HG02588 (cell line): ENCODE measurements around the gene EEF1AKMT1.
A peak's percentile ranks its signal among the peaks of the same experiment; 100 is the strongest.

Experiments
- ATAC-seq: cut with Tn5 transposase; IDR thresholded peaks from one replicate; pipeline ENCODE4 v1.9.1; 2021; ENCODE audit warnings: mild to moderate bottlenecking, moderate library complexity; ENCODE audit not compliant: unreplicated experiment

The EEF1AKMT1 gene

DNA sequence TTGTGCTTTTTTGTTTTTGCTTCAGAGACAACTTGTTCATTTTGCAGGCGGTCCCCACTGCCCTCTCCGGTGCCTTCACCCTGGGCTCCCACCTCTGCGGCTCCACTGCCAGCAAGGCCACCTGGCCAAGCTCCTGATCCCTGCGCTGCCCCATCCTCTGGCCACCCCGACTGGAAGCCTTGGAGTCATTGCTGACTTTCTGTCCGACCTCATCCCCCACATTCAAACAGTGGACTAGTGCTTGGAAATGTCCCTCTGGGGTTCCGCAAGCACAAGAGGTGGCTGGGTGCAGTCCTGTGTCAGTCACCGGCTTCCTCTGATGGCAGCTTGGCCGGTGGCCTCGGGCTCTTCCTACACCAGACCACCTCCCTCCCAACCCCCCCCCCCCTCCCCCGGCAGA lies 53.3 kb downstream of the EEF1AKMT1 start:
- no peak for ATAC-seq

DNA sequence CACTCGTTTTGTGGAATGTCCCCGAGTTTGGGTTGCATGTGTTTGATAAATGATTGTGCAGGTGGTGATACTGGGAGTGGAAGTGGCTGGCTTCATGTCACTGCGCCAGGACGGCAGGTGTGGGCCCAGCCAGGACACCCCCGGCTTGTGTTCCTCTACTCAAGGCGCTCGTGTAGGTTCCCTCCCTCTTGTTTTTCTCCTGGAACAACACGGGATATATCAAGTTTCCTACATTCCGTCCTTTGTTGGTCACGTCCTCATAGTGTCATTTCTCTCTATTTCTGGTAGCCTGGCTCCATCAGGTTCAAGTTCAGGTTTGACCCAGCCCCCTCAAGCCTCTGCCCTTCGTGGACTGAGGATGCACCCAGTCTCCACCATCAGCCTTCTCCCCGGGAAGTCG lies 54.0 kb downstream of the EEF1AKMT1 start:
- no peak for ATAC-seq

DNA sequence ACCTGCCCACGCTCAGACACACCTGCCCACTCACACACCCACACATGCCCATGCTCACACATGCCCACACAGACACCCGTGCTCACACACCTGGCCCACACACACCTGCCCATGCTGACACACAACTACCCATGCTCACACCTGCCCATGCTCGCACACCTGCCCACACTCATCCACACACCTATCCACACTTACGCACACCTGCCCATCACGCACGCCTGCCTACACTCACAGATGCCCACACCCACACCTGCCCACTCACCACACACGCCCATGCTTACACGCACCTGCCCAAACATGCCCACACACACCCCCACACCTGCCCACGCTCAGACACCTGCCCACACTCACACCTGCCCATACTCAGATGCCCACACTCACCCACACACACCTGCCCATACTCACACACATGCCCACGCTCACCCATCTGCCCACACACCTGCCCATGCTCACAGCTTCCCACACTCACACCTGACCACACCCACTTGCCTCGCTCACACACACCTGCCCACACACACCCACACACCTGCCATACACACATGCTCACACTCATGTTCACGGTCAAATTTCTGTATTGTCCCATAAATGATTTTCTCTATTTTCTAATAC lies 54.7 kb downstream of the EEF1AKMT1 start:
- no peak for ATAC-seq

- ATAC-seq, result no peak
These were observed 55.9 kb downstream of the EEF1AKMT1 start for GRCh38 chr13:20717581-20718542.

- no peak for ATAC-seq
These were observed 56.8 kb downstream of the EEF1AKMT1 start for GRCh38 chr13:20716951-20717350.

- ATAC-seq, result no peak
These were observed 58.4 kb downstream of the EEF1AKMT1 start for GRCh38 chr13:20715330-20715712.

DNA sequence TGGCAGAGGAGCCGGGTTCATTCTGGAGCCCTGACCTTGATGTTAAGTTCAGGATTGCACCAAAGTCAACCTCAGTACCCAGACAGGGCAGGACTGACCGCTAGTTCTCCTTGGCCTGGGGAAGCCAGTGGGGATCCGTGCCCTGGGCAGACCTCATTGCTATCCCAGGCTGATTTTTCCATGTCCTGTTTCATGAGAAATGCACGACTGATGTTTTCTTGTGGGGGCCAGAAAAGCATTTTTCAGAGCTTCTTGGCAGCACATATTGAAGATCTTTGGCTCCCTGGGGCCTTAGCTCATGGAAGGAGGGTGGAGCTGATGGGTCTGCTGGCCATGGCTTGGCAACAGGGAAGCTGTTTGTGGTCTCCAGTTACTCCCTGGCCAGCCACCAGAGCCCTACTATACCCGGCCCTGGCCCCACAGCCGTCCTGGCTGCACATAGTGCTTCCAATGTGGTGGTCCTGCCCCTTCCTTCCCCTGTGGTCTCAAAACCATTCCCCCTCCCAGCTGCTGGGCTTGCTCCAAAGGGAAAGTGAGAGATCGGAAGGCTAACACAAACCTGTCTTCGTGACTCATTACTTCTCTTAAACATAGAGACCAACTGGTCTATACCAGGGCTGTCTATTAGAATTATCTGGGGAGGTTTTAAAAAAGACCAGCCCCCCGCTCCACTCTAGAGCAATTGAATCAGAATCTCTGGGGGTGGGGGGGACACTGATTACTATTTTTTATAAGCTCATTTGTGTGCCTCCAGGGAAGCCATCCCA lies 59.0 kb downstream of the EEF1AKMT1 start:
- no peak for ATAC-seq

- ATAC-seq, result no peak
These were observed 59.6 kb downstream of the EEF1AKMT1 start for GRCh38 chr13:20714161-20714560.

DNA sequence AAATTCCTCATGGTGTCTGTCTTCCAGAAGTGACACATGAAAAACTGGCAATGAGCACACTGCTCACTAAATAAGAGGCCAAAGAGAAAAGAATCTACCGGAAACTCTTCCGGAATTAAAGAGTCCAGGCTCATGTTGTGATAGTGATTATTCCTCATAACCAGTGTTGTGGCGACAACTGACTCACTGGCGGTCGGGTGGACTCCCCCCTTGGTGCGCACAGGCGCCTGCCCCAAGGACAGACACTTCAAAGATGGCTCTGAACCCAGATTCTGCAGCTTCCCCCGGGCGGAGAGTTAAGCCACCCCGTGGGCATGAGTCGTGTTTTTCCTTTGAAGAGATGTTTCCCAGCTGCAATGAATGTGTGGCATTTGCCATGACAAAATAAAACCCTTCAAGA lies 60.0 kb downstream of the EEF1AKMT1 start:
- no peak for ATAC-seq

DNA sequence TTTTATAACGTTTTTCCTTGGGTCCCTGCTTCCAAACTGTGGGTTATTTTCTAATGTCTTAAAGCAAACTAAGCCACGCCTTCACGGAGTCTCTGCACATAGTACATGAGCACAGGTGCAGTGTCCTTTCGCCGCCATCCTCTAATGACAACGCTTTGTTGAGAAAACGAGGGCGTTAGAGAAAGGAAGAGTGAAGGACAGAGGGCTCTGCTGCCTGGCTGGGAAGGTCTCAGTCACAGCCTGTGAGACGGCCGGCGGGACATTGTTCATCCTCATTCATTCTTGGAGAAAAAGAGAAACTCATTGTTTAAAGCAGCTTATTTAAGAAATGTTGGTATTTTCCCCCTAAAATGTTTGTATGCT lies 60.8 kb downstream of the EEF1AKMT1 start:
- ATAC-seq, result no peak

DNA sequence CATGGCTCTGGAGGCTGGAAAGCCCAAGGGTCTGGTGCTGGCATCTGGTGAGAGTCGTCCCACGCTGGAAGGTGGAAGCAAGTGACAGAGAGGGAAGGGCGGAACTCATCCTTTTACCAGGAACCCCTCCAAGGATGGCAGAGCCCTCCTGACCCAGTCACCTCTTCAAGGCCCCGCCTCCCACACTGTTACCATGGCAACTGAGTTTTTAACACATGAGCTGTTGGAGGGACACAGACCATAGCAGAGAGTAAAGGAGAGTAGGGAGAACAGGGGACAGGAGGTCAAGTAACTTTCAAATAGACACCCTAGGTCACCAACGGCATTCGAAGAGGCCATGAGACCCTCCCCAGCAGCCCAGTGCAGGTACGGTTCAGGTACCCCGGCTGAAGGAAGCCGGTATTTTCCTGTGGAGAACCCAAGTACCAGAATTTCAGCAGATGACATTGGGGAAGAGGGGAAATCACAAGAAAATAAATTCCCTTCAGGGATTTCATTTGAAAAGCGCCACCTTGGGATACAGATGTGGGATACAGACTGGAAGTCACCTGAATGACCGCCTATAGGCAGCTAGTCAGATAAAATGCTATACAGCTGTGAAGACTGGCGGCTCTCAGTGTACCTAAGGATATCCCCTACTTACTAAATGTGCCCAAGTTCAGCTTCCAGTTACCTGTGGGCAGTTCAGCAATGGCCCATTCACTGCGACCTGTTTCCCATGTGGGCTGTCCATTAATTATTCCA lies 62.3 kb downstream of the EEF1AKMT1 start:
- ATAC-seq, result no peak

- no peak for ATAC-seq
These were observed 64.0 kb downstream of the EEF1AKMT1 start for GRCh38 chr13:20709782-20710181.

GRCh38 chr13:20709369-20709768 lies 64.4 kb downstream of the EEF1AKMT1 start:
- ATAC-seq, result no peak

GRCh38 chr13:20708216-20708615 lies 65.5 kb downstream of the EEF1AKMT1 start:
- no peak for ATAC-seq

DNA sequence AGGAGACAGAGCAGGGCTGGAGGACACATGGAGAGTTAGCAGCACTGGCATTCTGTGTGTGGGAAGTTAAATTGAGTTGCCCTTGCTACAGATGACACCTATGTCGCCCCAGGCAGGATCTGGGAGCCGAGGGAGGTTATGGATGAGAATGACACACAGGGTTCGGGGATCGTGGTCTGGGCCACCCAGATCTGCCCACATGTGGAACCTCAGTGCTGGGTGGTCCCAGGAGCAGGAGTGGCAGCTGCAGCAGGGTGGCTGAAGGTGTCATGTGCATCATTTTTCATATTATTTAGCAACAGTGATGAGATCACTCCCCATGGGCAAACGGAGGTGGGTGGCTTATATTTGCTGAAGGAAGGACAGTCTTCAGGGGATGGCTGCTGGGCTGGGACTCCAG lies 67.1 kb downstream of the EEF1AKMT1 start:
- no peak for ATAC-seq

DNA sequence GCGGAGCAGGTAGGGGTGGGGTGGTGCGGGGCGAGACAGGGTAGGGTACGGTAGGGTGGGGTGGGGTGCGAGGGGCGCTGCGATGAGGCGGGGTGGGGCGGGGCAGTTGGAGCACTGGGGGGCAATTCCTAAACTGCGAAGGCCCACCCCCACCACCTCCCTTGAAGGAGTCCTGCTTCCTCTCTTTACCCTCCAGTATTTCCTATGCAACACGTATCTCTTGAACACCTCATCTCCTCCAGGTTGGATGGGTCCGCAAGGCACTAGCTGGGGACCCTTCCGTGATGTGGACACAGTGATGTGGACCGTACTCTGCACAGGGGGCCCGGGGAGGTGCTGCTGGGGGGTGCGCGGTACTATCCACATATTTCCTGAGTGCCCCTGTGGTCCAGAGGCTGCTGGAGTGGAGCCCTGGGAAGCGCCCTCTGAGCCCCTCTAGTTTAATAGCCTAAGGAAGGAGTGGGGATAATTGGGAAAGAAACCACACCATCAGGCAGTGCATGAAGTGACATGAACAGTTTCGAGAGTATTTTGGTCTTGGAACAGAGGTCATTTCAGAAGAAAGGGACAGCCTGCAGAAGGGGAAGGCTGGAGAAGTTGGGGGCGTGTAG lies 69.2 kb downstream of the EEF1AKMT1 start:
- ATAC-seq, result no peak

DNA sequence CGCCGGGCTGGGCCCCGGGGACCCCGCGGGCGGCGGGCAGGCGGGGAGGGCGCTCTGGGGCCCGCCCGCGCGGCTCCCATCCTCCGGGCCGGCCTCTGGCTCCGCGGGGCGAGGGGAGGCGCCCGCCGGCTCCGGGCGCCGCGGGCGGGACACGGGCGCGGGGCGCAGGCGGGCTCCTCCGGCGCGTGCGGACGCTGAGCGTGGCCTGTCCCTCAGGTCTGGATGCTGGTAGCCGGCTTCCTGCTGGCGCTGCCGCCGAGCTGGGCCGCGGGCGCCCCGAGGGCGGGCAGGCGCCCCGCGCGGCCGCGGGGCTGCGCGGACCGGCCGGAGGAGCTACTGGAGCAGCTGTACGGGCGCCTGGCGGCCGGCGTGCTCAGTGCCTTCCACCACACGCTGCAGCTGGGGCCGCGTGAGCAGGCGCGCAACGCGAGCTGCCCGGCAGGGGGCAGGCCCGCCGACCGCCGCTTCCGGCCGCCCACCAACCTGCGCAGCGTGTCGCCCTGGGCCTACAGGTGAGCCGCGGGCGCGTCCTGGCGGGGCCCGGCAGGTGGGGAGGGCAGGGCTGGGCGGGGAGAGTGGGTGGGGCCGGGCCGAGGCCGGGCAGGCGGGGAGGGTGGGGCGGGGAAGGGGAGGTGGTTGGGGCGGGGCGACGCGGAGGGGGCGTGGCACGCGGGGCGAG lies 69.8 kb downstream of the EEF1AKMT1 start:
- ATAC-seq, result peak; percentile 89

DNA sequence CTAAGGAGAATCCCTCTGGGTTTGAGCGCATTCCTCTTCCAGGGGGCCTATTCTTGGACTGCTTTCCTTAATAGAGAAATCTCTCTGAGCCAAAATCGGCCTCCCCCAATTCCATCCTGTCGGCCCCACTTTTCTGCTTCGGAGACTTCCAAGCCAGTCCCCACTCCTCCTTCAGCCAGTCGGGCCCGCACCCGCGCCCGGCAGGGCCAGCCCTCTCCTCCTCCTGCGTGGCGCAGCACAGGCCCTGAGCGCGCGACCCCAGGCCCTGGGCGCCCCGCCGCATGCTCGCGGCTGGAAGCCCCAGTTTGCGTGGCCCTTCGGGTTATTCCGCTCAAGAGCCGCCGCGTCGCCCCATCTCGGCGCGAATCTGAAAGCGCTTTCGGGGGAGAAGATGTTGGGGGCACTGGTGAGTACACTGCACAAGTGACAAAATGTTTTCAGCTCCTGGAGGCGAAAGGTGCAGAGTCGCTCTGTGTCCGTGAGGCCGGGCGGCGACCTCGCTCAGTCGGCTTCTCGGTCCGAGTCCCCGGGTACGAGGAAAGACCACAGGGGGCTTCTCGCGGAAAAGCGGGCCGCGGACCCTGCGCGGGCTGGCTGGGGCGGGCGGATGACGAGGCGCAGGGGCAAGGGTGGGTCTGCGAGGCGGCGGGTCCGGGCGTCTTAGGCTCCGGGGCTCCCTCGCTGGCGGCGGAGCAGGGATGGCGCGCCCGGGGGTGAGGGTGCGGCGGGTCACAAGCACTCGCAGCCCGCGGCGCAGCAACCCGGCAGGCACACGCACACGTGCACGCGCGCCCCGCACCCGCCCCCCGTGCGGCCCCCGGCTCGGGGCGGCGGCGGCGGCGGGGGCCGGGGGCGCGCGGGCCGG lies 70.6 kb downstream of the EEF1AKMT1 start, which contains the start of gene IL17D:
Gene IL17D (plus strand): TSS at position 785 of the 865 bp plus-strand sequence. CDS start 303 bp downstream, outside the sequence.
- ATAC-seq, result peak; percentile 33

DNA sequence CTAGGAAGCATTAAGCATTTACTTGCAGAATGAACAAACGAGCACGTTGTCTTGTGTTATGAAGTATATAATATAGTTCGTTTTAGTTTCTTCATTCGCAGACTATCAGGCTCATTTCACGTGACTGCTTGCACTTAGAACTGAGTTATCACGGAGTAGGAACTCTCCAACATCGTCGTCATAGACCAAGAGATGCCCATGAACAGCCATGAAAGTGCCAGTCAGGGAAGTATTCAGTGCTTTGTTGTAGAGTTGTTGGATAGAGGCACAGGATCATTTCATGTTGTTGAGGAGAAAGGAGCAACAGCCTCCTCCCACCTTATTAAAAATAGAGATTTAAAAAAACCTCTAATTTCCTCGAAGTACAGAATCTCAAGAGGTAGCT lies 71.2 kb downstream of the EEF1AKMT1 start:
- no peak for ATAC-seq
